Naive B cell (primary cell): ENCODE measurements around the gene PSMF1. TPM values are rescaled to one million over a fixed set of nuclear protein-coding genes. Genes with fewer than 3 reads are reported as not detected.
A peak's percentile ranks its signal among the peaks of the same experiment; 100 is the strongest.

ENCODE experiments used
- ATAC-seq, 2 donors: fragments of 150-1000 bp; cut with Tn5 transposase; 2 replicates each; pipeline ENCODE4 v1.10.0; 2021; ENCODE audit warnings: low read depth in 2 of 2, mild to moderate bottlenecking in 2 of 2, moderate library complexity in 2 of 2
- DNase-seq: peaks from one replicate; pipeline ENCODE4 v3.0.0; 2022
- H3K27ac Mint-ChIP-seq, 6 donors: one replicate each; pipeline ENCODE4 v1.8.0; 2020 to 2022; ENCODE audit warnings: mild to moderate bottlenecking in 6 of 6, mixed read lengths in 6 of 6, moderate library complexity in 5 of 6, inconsistent platforms in 2 of 6
- H3K27me3 Mint-ChIP-seq, 3 donors: one replicate each; pipeline ENCODE4 v1.8.0; 2021 to 2022; ENCODE audit warnings: mixed read lengths in 3 of 3, mild to moderate bottlenecking in 1 of 3
- H3K36me3 Mint-ChIP-seq, 2 donors: one replicate each; pipeline ENCODE4 v1.8.0; 2020 to 2022; ENCODE audit warnings: mixed read lengths in 2 of 2, inconsistent platforms in 1 of 2, mild to moderate bottlenecking in 1 of 2
- H3K4me1 Mint-ChIP-seq, 3 donors: one replicate each; pipeline ENCODE4 v1.8.0; 2020 to 2022; ENCODE audit warnings: mixed read lengths in 3 of 3, inconsistent platforms in 1 of 3, mild to moderate bottlenecking in 1 of 3, moderate library complexity in 1 of 3
- H3K4me3 Mint-ChIP-seq, 8 donors: one replicate each; pipeline ENCODE4 v1.8.0; 2020 to 2022; ENCODE audit warnings: mild to moderate bottlenecking in 8 of 8, mixed read lengths in 8 of 8, moderate library complexity in 8 of 8, inconsistent platforms in 2 of 8
- H3K9me3 Mint-ChIP-seq, 7 donors: one replicate each; pipeline ENCODE4 v1.8.0; 2020 to 2022; ENCODE audit warnings: mixed read lengths in 7 of 7, mild to moderate bottlenecking in 5 of 7, inconsistent platforms in 2 of 7, moderate library complexity in 1 of 7
- polyA plus RNA-seq, 6 donors: library from polyadenylated mRNA; unstranded; fragments of 300-500 nt; fragmentation: Illumina TruSeq; gene quantifications; one replicate each; pipeline ENCODE4 v1.2.3, GENCODE V29; 2021; ENCODE audit warnings: low read depth in 6 of 6

The PSMF1 gene
- polyA plus RNA-seq, 6 donors from 2014 or later = 138 to 181 (median 160) TPM

DNA sequence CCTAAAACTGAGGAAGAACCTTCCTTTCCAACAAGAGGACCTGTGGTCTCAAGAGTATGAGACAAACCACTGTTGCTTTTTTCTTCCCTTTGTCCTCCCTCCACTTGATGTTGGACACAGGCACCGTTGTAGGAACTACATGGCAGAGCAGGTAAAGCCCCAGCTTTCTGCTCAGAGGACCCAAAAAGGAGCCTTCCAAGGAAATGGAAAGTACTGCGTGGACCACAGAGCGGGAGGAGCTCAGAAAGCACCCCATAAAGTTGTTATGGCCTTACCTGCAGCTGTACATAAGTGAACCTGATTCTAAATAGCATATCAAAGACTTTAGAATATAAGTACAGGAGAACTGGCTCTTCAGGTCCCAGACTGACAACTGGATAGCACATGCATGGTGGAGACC lies 36.9 kb downstream of the PSMF1 start:
- no peaks in the 10 kb centered on the region for H3K27me3 Mint-ChIP-seq
- ATAC-seq (no peak), DNase-seq (no peak)
- H3K4me3 Mint-ChIP-seq = no peak overlapping the region
- H3K36me3 Mint-ChIP-seq = peaks cover 52 to 54% of the 10 kb centered on the region in 2 donors
- no peak overlapping the region for H3K27ac Mint-ChIP-seq
- peaks cover 0 to 11% (median 6%) of the 10 kb centered on the region in 7 donors for H3K9me3 Mint-ChIP-seq
- peaks cover 0 to 10% (median 4%) of the 10 kb centered on the region in 3 donors for H3K4me1 Mint-ChIP-seq

DNA sequence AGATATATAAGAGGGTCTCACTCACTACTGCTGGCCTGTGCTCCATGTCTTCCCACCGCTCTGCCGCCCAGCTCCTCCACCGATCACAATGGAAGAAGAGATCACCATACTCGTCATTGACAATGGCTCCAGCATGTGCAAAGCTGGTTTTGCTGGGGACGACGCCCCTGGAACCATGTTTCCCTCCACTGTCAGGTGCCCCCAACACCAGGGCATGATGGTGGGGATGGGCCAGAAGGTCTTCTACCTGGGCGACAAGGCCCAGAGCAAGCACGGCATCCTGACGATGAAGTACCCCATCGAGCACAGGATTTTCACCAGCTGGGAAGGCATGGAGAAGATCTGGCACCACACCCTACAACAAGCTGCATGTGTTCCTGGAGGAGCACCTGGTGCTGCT lies 42.1 kb downstream of the PSMF1 start:
- no peak overlapping the region for H3K27ac Mint-ChIP-seq
- H3K4me3 Mint-ChIP-seq = no peak overlapping the region
- DNase-seq (no peak), ATAC-seq (no peak)
- no peaks in the 10 kb centered on the region for H3K4me1 Mint-ChIP-seq
- H3K9me3 Mint-ChIP-seq = peaks cover 0 to 8% (median 6%) of the 10 kb centered on the region in 7 donors
- H3K36me3 Mint-ChIP-seq = peaks cover 44 to 52% of the 10 kb centered on the region in 2 donors
- no peaks in the 10 kb centered on the region for H3K27me3 Mint-ChIP-seq

- Mint-ChIP-seq H3K36me3 (peaks cover 44 to 52% of the 10 kb centered on the region in 2 donors), H3K27me3 (no peaks in the 10 kb centered on the region), H3K27ac (no peak overlapping the region), H3K4me1 (no peaks in the 10 kb centered on the region), H3K9me3 (peaks cover 0 to 4% (median 2%) of the 10 kb centered on the region in 7 donors), H3K4me3 (peak overlapping the region in 1 of 8 donors; percentile 56)
- DNase-seq (no peak), ATAC-seq (no peak)
These were observed 42.6 kb downstream of the PSMF1 start for GRCh38 chr20:1160991-1161390.

DNA sequence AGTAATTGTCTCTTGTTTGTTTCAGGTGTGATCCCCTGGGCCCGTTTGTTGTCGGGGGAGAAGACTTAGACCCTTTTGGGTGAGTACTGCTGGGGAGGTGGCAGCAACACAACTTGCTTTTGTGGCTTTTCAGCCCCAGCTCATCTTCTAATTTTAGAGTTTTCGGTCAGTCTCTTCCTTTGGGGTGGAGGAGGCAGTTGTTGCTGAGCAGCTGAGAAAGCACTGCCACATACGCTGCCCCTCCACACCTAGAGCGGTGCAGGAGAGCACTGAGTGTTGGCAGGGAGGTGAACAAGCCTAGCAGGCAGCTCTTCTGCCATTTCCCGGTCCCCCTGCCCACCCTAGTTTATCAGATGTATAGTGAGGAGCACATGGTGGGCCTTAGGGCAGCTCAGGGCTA lies 44.7 kb downstream of the PSMF1 start:
- no peak overlapping the region for H3K4me3 Mint-ChIP-seq
- no peaks in the 10 kb centered on the region for H3K27me3 Mint-ChIP-seq
- no peaks in the 10 kb centered on the region for H3K9me3 Mint-ChIP-seq
- ATAC-seq (no peak), DNase-seq (no peak)
- H3K4me1 Mint-ChIP-seq = no peaks in the 10 kb centered on the region
- peaks cover 48 to 50% of the 10 kb centered on the region in 2 donors for H3K36me3 Mint-ChIP-seq
- peak overlapping the region in 2 of 6 donors; percentile 30 to 42 for H3K27ac Mint-ChIP-seq

GRCh38 chr20:1163653-1164052 lies 45.3 kb downstream of the PSMF1 start:
- Mint-ChIP-seq H3K27ac (no peak overlapping the region), H3K4me3 (no peak overlapping the region), H3K27me3 (no peaks in the 10 kb centered on the region), H3K9me3 (no peaks in the 10 kb centered on the region), H3K4me1 (no peaks in the 10 kb centered on the region), H3K36me3 (peaks cover 53 to 55% of the 10 kb centered on the region in 2 donors)
- ATAC-seq (no peak), DNase-seq (no peak)

DNA sequence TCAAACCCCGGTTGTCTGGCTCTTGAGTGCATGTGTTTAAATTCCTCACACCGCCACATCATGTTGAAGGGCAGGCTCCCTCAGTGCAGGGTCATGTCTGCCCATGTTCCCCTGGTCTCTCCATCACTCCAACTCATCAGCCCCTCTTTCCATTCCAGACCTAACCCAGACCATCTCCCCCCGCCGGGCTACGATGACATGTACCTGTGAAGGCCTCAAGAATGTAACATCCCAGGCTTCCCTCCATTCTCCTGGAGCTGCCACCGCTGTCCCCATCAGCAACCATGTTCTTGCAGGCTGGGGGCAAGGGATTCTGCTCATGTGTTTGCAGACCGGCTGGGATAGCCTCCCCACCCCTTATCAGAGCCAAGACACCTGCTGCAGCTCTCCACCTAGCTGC lies 46.5 kb downstream of the PSMF1 start:
- no peak overlapping the region for H3K27ac Mint-ChIP-seq
- DNase-seq = no peak
- ATAC-seq = no peak
- H3K4me3 Mint-ChIP-seq = no peak overlapping the region
- peaks cover 56 to 65% of the 10 kb centered on the region in 2 donors for H3K36me3 Mint-ChIP-seq
- no peaks in the 10 kb centered on the region for H3K27me3 Mint-ChIP-seq
- H3K9me3 Mint-ChIP-seq = no peaks in the 10 kb centered on the region
- H3K4me1 Mint-ChIP-seq = no peaks in the 10 kb centered on the region

GRCh38 chr20:1165521-1165920 lies 47.1 kb downstream of the PSMF1 start:
- H3K4me1 Mint-ChIP-seq = no peaks in the 10 kb centered on the region
- no peak overlapping the region for H3K4me3 Mint-ChIP-seq
- H3K36me3 Mint-ChIP-seq = peaks cover 49 to 68% of the 10 kb centered on the region in 2 donors
- H3K9me3 Mint-ChIP-seq = no peaks in the 10 kb centered on the region
- DNase-seq = no peak
- ATAC-seq = no peak
- no peak overlapping the region for H3K27ac Mint-ChIP-seq
- no peaks in the 10 kb centered on the region for H3K27me3 Mint-ChIP-seq

- Mint-ChIP-seq H3K4me1 (no peaks in the 10 kb centered on the region), H3K27me3 (no peaks in the 10 kb centered on the region), H3K27ac (no peak overlapping the region), H3K9me3 (no peaks in the 10 kb centered on the region), H3K4me3 (no peak overlapping the region), H3K36me3 (peaks cover 45 to 64% of the 10 kb centered on the region in 2 donors)
- no peak for DNase-seq
- ATAC-seq = no peak
These were observed 47.5 kb downstream of the PSMF1 start for GRCh38 chr20:1165941-1166340.

GRCh38 chr20:1166948-1167720 lies 48.7 kb downstream of the PSMF1 start:
- Mint-ChIP-seq H3K4me3 (no peak overlapping the region), H3K36me3 (peaks cover 43 to 61% of the 10 kb centered on the region in 2 donors), H3K9me3 (no peaks in the 10 kb centered on the region), H3K27ac (no peak overlapping the region), H3K4me1 (no peaks in the 10 kb centered on the region), H3K27me3 (no peaks in the 10 kb centered on the region)
- DNase-seq (no peak), ATAC-seq (no peak)

GRCh38 chr20:1169224-1169623 lies 50.8 kb downstream of the PSMF1 start:
- no peak overlapping the region for H3K27ac Mint-ChIP-seq
- no peaks in the 10 kb centered on the region for H3K27me3 Mint-ChIP-seq
- no peak overlapping the region for H3K4me3 Mint-ChIP-seq
- no peak for DNase-seq
- no peaks in the 10 kb centered on the region for H3K9me3 Mint-ChIP-seq
- no peak for ATAC-seq
- H3K36me3 Mint-ChIP-seq = peaks cover 52 to 57% of the 10 kb centered on the region in 2 donors
- no peaks in the 10 kb centered on the region for H3K4me1 Mint-ChIP-seq

DNA sequence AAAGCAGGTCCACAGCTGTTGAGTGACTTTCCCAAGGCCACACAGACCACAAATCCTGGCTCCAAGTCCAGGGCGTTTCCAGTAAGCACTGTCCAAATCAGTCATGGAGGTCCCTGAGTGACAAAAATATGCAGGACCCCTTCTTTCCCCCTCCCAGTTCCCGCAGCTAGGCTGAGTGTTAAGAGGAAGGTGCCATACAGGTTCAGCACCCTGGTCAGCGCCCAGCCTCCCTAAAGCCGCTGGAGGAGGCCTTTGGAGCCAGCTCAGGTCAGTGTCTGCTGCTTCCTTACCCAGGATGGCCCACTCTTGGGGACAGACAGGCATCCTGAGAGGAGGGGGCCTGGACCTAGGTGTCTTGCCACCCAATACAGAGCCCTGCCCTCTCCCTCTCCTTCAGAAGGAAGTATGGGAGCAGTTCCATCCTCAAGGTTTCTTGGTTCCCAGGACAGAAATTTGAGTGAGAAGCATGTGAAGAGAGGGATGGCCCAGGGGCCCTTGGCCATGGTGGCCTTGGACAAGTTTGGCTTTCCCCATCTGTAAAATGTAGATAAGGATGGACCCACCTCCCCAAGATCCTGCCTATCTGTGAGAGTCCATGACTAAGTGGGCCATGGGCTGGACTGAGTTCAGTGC lies 53.2 kb downstream of the PSMF1 start:
- Mint-ChIP-seq H3K9me3 (no peaks in the 10 kb centered on the region), H3K4me1 (peaks cover 0 to 5% (median 4%) of the 10 kb centered on the region in 3 donors), H3K4me3 (peak overlapping the region in 1 of 8 donors; percentile 57), H3K27ac (no peak overlapping the region), H3K27me3 (no peaks in the 10 kb centered on the region), H3K36me3 (peaks cover 30 to 55% of the 10 kb centered on the region in 2 donors)
- ATAC-seq = no peak
- DNase-seq = no peak

GRCh38 chr20:1173698-1174097 lies 55.3 kb downstream of the PSMF1 start:
- Mint-ChIP-seq H3K27ac (no peak overlapping the region), H3K36me3 (peaks cover 17 to 39% of the 10 kb centered on the region in 2 donors), H3K9me3 (no peaks in the 10 kb centered on the region)

GRCh38 chr20:1174787-1175186 lies 56.4 kb downstream of the PSMF1 start:
- Mint-ChIP-seq H3K4me3 (no peak overlapping the region), H3K9me3 (no peaks in the 10 kb centered on the region), H3K27ac (peak overlapping the region in 1 of 6 donors; percentile 16), H3K36me3 (peaks cover 15 to 28% of the 10 kb centered on the region in 2 donors), H3K4me1 (peaks cover 0 to 5% (median 4%) of the 10 kb centered on the region in 3 donors), H3K27me3 (no peaks in the 10 kb centered on the region)
- ATAC-seq = no peak
- no peak for DNase-seq

More at GRCh38 chr20:1173698-1174097, 55.3 kb downstream of the PSMF1 start:
- no peak for DNase-seq
- no peaks in the 10 kb centered on the region for H3K27me3 Mint-ChIP-seq
- H3K4me1 Mint-ChIP-seq = peaks cover 0 to 5% (median 4%) of the 10 kb centered on the region in 3 donors
- no peak overlapping the region for H3K4me3 Mint-ChIP-seq
- no peak for ATAC-seq

GRCh38 chr20:1177680-1178079 lies 59.3 kb downstream of the PSMF1 start:
- DNase-seq (no peak), ATAC-seq (no peak)
- Mint-ChIP-seq H3K27ac (no peak overlapping the region), H3K9me3 (no peaks in the 10 kb centered on the region), H3K4me3 (no peak overlapping the region), H3K4me1 (peaks cover 0 to 5% (median 4%) of the 10 kb centered on the region in 3 donors), H3K27me3 (peaks cover 0 to 8% (median 6%) of the 10 kb centered on the region in 3 donors), H3K36me3 (peaks cover 15 to 21% of the 10 kb centered on the region in 2 donors)
